Stimulated activated CD8-positive, alpha-beta memory T cell treated with anti-CD3 and anti-CD28 coated beads, Interleukin-12 subunit alpha, Interleukin-12 subunit beta, amount 100 ng/mL, for 4 hours (primary cell): ENCODE measurements around the gene MMP24OS.

Experiments
- DNase-seq: peaks from one replicate; pipeline ENCODE4 v3.0.0-alpha.2; 2020; ENCODE audit warnings: low read depth

The MMP24OS gene

DNA sequence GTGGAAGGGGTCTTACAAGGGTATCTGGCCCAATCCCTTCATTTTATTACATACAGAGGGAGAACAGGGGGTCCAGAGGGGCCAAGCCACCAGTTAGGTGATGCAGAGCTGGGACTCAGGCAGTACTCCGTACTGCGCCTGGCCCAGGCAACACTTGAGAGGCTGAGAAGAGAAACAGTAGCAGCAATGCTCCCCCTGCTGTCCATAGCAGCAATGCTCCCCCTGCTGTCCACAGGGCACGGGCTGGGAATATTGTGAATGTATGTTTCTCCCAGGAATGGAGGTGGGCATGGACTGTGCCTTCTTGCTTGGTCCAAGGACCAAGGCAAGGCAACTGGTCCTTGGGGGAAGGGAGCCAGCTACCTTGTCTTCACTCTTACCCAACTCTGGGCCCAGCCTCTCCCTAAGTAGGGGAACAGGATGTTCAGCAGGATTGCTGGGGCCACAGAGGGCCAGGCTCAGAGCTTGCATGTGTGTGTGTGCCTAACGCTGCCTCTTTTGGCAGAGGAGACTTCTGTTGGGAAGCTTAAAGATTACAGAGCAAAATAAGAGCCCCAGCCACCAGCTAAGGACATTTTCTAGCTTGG lies 29.1 kb upstream of the MMP24OS start:
- no peak for DNase-seq

DNA sequence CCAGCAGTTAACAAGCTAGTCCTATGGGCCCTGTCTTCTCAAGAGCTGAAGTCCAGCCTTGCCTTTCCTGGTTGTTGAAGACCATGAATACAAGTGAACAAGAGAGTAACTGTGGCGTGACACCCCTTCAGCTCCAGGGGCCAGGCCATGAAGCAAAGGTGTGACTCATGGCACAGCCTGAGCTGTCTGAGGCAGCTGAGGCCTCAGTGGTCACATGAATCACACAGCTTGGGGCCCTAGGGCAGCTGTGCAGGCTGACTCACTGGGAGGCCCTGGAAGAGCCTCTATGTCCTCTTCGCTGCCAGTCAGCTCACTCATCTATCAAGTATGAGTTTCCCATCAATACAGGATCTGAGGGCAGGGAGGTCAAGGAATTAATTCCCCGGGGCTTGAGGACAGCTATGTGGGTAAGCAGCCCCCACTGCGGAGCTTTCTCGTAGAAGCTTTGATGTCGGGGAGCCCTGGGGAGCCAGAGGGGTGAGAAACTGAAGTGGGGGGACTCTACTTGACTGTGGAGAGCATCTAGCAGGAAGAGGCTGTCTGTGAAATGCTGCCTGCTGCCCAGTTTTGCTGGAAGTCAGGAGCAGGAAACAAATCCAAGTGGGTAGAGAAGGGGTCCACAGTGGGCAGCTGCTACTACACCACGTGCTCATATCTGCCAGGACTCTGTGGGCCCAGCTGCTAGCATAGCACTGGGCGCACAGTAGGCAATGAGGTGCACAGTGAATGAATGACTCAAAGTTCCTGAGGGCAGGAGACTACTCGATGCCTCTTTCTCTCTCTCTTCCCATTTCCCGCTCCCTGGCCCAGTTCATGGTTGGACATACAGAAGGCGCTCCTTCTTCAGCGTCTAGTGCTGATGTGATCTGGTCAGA lies 28.0 kb upstream of the MMP24OS start:
- no peak for DNase-seq

DNA sequence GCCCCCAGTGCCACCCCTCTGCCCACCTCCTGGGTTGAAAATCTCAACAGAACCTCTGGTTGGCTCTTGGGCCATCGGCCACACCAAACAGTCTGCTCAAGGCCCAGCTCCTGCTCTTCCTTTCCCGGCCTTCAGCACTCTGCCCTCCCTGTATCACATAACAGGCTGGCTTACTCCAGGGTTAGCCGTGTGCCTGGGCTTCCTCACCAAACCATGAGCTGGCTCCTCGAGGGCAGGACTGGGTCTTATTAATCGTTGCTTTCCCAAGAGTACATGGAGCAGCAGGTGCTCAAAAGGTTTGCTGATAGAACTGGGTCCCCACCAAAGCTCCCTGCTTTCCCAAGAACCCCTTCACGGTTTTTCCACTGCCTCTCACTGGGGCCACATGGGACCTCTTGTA lies 27.0 kb upstream of the MMP24OS start:
- DNase-seq = no peak

DNA sequence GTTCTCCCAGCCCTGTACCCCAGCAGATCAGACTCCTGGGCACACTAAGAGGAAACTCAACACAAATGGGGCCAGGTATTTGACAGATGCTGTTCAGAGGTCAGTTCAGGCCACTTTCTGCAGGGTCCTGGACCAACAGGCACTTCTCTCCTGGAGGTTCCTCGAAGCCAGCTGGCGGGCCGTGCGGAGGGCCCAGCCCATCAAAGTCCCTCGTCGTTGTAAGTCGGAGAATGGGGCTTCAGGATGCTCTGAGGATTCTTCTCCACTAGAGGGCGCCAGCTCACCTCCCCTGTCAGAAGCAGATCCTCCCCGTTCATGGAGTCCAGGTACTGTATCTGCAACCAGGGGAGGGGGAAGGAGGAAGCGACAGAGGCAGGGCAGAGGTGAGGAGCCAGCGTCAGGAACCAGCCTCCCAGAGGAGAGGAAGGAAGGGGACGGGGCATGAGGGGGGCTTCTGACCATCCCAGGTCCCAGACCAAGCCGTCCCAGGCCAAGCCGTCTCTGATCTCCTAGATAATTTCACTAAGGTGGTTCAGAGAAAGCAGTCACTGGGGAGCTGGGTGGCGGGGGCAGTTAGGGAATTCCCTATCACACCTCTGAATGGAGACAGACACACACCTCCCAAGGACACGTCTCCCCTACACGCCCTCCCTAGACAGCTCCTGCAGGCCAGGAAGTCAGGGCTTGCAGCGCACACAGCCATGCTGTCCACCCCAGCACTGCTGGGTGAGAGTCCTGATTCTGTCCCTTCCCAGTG lies 26.0 kb upstream of the MMP24OS start:
- DNase-seq = peak; percentile 63

DNA sequence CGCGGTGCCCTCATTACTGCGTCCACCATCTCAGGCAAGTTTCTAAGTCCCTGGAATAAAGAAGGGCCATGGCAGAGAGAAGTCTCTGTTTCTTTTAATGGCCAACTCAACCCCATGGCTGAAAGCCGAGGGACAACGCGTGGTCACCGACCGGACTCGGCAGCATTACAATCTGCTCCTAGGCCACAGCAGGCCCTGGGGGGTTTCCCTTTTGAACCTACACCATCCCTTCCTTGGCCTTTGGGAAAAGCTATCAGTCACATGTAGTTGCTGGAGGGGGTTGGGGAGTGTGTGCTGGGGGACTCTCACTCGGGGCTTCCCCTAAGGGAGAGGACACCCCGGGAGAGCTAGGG lies 25.4 kb upstream of the MMP24OS start:
- DNase-seq = no peak

DNA sequence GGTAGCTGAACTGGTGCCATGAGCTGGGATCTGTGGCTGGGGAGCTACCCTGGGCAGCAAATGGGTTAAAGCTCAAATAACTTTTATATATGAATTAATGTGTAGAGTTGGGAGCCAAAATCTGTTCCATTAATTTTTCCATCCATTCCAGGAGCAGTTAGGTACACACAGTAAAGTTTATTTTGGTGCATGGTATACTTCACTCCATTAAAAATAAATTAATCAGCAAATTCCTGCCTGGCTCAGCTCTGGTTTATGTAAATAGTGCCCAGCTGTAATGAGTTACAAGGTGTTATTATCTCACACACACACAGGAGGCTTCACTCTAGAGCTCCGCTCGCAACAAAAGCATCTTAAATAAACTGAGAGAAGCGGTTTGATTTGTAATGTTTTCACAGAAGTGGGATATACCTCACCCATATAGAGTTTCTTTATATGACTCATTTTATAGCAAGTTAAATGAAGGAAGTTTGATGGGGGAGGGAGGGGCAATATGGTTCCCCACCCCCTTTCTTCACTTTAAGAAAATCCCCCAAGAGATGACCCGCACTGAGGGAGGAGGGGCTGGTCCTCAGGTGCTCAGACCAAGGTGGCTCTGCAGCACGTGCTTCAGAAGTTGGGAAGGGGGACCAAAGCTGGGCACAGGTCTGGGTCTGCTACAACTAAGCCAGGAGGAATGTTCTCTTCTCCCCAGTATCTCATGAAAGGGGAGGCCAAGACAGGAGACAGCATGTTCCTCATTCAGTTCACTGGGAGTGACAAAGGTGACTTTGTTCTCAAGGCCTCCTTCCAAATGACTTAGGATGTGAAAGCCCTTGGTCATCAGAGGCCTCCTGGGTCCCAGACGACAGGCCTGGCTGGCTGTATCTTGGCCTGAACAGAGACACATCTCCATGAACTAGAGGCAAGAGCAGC lies 24.8 kb upstream of the MMP24OS start:
- DNase-seq = no peak

DNA sequence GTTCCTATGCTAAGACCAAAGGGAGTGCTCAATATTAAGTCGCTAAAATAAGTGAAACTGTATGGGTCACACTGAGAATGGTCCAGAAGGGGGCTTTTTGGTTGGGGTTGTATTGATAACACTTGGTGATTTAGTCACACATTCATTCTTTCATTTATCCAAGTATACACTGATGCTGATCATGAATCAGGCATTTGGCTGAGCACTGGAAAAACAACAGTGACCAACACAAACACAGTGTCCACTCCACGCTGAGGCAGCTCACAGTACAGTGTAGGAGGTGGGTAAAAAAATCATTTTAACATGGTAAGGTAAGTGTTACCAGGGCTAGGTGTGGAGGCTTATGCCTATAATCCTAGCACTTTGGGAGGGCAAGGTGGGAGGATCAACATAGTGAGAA lies 23.5 kb upstream of the MMP24OS start:
- no peak for DNase-seq

DNA sequence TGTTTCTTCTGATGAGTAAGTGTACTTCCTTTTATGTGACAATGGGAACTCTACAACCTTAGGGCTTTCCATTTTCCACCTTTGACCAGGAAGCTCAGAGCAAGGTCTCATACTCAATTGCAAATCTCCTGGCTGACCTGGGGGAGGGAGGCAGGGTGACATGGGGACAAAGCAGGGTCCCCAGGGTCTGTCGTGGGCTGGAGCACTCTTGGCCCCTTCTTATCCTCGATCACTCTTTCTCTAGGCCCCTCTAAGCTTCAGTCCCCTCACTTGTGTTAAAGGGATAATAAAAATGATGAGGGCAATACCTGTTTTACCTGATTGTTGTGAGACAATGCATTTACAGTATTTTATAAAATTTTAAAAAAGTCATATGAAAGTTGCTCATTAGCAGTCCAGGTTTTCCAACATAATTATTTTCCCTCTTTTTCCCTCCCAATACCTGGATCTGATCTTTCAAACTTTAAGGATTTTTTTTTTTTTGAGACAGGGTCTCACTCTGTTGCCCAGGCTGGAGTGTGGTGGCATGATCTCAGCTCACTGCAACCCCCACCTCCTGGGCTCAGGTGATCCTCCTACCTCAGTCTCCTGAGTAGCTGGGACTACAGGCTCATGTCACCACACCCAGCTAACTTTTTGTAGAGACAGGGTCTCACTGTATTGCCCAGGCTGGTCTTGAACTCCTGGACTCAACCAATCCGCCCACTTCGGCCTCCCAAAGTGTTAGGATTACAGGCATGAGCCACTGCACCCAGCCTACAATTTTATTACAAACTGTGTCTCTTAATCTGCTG lies 22.7 kb upstream of the MMP24OS start:
- no peak for DNase-seq

DNA sequence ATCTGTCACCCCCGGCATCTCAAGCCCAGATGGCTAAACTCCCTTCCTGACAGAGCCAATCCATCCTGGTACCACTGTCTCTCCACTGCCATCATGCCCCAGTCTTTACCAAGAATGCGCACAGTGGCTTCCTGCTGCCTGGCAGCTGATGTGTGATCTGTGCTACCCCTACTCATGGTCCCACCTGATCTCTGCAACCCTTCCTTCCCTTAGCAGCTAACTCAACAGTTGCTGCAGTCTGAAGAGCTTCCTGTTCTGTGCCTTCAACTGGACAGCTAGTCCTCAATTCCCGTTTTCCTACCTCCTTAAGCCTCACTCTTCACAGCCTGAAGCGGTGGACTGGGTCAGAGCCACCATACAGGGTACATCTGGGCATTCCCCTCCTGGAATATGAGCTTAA lies 21.9 kb upstream of the MMP24OS start:
- DNase-seq = no peak

DNA sequence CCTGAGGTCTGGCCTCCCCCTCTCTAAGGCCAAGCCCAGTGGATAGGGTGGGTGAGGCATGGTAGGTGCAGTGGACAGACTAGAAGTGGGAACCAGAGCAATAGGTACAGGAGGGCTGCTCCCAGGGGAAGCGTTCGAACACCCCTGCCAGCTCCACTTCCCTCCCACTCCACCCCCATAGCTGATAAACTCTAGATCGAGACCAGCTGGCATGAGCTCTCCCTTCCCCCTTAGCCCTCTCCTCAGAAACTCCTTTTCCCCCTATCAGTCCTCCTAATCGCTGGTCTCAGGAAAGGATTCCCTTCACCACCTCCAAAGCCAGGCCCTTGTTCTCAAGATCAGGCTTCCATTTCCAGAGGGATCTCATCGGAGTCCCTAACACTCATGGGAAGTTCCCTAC lies 20.3 kb upstream of the MMP24OS start:
- DNase-seq = no peak

DNA sequence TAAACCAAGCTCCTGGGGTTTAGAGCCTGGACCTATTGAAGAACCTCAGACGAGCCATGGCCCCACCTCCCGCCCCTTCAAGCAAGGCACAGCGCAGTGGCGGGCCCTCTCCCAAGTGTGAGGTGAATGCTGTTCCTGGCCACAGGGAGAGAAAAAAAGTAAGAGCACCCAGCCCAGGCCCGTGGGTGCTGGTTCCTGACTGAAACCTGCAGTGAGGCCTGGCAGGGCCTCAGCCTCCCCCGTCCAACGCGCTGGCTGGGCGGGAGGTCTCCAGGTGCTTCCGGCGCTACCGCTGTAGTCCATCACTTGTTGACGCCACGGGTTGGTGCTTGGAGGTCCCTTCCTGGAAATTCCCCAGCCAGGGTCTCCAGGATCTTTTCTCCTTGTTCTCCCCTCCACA lies 19.8 kb upstream of the MMP24OS start:
- DNase-seq = no peak

DNA sequence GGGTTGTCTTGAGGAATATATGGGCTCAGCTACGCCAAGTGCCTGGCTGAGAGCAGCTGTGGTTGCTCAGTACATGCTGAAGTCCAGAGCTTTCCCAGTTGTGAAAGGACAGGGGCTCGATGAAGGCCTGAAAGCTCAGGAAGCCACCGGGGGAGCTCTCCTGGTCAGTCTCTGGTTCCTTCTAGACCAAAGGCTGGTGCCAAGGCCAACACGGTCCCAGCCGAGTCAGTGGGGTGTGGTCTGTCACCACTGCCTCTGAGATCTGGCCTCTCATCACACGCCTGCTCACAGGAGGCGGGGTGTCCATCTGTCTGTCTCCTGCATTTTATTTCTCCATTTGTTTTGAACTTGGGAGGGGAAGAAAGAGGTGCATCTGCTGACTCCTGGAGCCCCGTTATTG lies 19.2 kb upstream of the MMP24OS start:
- DNase-seq = no peak

DNA sequence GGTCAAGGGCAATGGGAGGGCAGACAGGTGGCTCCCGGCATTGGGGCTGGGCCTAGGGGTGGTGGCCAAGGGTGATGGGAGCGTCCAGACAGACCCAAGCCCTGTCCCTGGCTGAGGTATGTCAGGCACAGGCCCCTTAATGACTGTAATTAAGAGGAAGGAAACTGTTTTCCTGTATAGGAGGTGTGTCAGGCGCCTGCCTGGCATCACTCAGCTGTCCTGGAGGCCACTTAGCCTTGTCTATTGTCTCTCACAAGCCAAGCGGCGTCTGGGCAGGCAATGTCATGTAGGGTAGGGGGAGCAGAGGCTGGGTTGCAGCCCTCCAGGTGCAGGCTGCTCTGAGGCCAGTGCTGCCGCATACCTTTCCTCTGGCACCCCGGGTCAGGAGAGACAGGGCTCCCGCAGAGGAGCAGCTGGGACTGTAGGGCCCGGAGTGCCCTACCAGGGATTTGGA lies 18.2 kb upstream of the MMP24OS start:
- DNase-seq = no peak

DNA sequence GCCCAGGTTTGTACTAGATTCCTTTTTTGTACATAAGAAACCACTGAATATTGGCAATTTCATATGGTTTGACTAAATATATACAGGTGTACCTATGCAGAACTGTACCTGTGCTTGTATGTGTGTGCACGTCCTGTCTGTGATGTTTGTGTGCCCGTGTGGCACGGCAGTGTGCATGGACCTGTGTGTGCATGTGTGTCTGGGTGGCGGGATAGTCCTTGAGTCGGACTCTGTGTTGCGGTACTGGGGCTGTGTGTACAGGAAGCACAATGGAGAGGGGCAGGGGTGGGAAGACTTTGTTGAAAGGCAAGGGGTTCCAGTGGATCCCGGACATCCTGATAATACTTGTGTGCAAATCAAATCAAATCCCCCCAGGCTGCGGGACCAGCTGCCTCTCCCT lies 17.8 kb upstream of the MMP24OS start:
- no peak for DNase-seq

DNA sequence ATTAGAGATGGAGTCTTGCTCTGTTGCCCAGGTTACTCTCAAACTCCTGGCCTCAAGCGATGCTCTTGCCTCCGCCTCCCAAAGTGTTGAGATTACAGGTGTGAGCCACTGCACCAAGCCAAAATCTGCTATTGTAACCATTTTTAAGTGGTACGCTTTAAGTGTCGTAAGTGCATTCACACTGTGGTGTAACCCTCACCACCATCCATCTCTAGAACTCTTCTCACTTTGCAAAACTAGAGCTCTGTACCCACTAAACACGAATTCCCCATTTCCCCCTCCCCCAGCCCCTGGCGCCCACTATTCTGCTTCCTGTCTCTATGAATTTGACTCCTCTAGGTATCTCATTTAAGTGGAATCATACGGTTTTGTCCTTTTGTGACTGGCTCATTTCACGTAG lies 17.1 kb upstream of the MMP24OS start:
- no peak for DNase-seq

DNA sequence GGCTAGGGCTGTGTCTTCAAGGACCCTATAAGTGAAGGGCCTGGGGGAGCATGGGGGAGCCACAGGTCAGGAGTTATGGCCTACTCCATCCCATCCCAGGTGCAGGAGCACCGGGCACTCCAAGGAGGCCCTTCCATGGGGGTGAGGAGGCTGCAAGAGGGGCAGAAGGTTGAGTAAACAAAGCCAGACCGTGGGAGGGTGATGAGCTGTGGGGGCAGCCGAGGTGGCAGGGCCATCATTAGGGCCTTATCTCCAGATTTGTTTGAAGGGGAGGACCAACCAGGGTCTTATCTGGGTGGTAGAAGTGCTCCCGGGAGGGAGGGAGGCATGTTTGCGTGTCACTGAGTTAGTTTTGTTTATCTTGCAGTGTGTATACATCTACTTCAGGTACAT lies 16.4 kb upstream of the MMP24OS start:
- no peak for DNase-seq

DNA sequence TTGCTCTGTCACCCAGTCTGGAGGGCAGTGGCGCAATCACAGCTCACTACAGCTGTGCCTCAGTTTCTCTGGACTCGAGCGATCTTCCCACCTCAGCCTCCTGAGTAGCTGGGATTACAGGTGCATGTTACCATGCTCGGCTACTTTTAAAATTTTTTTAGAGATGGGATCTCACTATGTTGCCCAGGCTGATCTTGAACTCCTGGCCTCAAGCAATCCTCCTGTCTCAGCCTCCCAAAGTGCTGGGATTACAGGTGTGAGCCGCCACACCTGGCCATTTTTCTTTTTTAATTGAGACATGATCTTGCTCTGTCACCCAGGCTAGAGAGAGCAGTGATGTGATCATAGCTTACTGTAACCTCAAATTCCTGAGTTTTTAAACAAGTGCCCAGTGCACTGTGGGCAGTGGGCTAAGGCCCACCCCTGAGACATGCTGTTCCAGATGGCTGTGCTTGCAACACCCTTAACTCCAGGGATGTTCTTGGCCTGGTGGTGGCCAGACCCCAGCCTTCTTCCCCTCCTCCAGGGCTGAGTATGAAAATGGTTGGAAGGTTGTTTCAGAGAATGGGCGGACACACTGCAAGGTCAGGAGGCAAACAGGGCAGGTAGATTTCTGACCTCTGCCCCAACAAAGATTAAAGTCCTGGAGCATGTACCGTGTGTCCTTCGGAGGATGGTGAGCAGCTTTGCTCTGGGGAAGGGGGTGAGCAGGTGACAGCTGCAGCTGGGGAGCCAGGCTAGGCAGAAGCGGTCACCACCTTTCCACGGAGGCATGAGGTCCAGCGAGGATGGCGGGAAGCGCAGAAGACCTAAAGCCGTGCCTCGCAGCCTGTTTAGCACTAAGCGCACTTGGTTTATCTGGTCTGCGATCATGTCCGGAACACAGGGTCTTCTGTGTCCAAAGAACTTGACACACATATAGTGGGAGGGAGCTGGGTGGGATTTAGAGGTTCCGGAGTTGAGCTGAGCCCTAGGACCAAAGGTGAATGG lies 15.7 kb upstream of the MMP24OS start:
- no peak for DNase-seq

DNA sequence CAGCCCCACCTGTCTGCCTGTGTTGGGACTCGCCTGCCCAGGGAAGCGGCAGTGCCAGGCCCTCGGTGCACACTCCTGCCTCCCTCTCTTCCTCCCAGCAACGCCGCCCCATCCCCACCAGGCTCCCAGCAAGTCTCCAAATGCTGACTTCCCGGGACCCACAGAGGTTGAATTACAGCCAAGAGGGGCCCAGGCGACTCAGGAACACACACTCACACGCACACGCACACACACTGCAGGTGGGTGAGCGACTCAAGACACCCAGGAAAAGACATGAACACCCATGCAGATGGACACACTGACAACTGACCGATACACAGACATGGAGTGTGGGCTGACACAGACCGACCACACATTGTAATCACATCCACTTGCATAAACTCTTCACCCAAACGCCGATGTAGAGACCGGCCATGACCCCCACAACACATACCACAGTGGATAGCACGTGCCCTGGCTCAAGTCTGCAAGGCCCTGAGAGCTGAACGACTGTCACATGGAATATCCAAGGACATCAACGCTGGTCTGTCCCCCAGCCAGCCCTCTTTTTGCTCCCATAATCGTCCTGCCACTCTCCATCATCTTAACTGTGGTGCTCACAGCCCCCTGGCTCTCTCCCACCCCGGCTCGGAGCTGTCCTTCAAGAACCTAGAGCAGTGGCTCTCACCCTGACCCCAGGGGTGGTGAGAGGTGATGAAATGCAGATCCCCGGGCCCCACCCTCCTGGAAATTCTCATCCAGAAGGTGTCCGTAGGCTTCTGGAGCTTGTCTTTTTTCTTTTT lies 14.8 kb upstream of the MMP24OS start:
- no peak for DNase-seq
